GM12891 (cell line): ENCODE data around the gene COL6A3.

Experiments
- POLR2A ChIP-seq: IDR thresholded peaks from 2 replicates; pipeline ENCODE4 v1.6.1; 2011; ENCODE audit warnings: low read depth, low read length, control low read depth
- TAF1 ChIP-seq: IDR thresholded peaks from 2 replicates; pipeline ENCODE4 v1.6.1; 2011; ENCODE audit warnings: low read depth, low read length, control low read depth

- TF ChIP-seq POLR2A, result no peak
- no peak for TF ChIP-seq TAF1
These were observed 133.0 kb downstream of the COL6A3 start for GRCh38 chr2:237280939-237281338.
